ENCODE measurements around the gene KCTD18.

The KCTD18 gene

GRCh38 chr2:200454927-200455801, 54.7 kb downstream of the KCTD18 start:
- no peak for DNase-seq (ENCODE audit: low read depth)

- DNase-seq (ENCODE audit: low read depth) = no peak
These were observed 55.9 kb downstream of the KCTD18 start for GRCh38 chr2:200453853-200454534.

- no peak for DNase-seq (ENCODE audit: low read depth)
These were observed 56.6 kb downstream of the KCTD18 start for GRCh38 chr2:200453142-200453852.

GRCh38 chr2:200452377-200452776, 57.5 kb downstream of the KCTD18 start:
- DNase-seq (ENCODE audit: low read depth) = no peak

GRCh38 chr2:200451511-200451910, 58.4 kb downstream of the KCTD18 start:
- DNase-seq (ENCODE audit: low read depth) = no peak

- no peak for DNase-seq (ENCODE audit: low read depth)
These were observed 59.6 kb downstream of the KCTD18 start for GRCh38 chr2:200450288-200450687.

GRCh38 chr2:200449149-200449548, 60.7 kb downstream of the KCTD18 start:
- DNase-seq (ENCODE audit: low read depth) = no peak

GRCh38 chr2:200448455-200448854, 61.4 kb downstream of the KCTD18 start:
- DNase-seq (ENCODE audit: low read depth) = no peak

GRCh38 chr2:200447139-200447855, 62.6 kb downstream of the KCTD18 start:
- DNase-seq (ENCODE audit: low read depth) = no peak

- no peak for DNase-seq (ENCODE audit: low read depth)
These were observed 63.3 kb downstream of the KCTD18 start for GRCh38 chr2:200446612-200447011.

- no peak for DNase-seq (ENCODE audit: low read depth)
These were observed 64.6 kb downstream of the KCTD18 start for GRCh38 chr2:200445284-200445683.

GRCh38 chr2:200444530-200444929, 65.3 kb downstream of the KCTD18 start:
- no peak for DNase-seq (ENCODE audit: low read depth)

GRCh38 chr2:200443916-200444315, 66.0 kb downstream of the KCTD18 start:
- DNase-seq (ENCODE audit: low read depth) = no peak

GRCh38 chr2:200443376-200443775, 66.5 kb downstream of the KCTD18 start:
- DNase-seq (ENCODE audit: low read depth) = no peak

- peak; percentile 23 for DNase-seq (ENCODE audit: low read depth)
These were observed 67.4 kb downstream of the KCTD18 start for GRCh38 chr2:200442471-200442870.

- DNase-seq (ENCODE audit: low read depth) = no peak
These were observed 69.9 kb downstream of the KCTD18 start for GRCh38 chr2:200439981-200440380.
